Measurements from ENCODE around the gene HNRNPUL1.

DNA sequence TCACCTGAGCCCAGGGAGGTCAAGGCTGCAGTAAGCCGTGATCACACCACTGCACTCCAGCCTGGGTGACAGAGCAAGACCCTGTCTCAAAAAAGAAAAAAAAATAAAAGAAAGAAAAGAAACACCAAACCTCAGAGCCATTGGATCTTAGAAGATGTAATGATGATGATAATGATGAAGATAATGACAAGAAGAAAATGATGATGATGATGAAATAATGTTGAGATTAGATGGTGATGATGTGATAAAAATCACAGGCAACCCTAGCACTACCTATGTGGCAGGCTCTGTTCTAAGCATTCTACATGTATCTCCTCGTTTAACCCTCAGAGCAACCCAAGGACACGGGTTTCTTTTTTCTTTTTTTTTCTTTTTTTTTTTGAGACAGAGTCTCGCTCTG is 20.1 kb upstream of the HNRNPUL1 start:
- TF ChIP-seq, protein P1, sequence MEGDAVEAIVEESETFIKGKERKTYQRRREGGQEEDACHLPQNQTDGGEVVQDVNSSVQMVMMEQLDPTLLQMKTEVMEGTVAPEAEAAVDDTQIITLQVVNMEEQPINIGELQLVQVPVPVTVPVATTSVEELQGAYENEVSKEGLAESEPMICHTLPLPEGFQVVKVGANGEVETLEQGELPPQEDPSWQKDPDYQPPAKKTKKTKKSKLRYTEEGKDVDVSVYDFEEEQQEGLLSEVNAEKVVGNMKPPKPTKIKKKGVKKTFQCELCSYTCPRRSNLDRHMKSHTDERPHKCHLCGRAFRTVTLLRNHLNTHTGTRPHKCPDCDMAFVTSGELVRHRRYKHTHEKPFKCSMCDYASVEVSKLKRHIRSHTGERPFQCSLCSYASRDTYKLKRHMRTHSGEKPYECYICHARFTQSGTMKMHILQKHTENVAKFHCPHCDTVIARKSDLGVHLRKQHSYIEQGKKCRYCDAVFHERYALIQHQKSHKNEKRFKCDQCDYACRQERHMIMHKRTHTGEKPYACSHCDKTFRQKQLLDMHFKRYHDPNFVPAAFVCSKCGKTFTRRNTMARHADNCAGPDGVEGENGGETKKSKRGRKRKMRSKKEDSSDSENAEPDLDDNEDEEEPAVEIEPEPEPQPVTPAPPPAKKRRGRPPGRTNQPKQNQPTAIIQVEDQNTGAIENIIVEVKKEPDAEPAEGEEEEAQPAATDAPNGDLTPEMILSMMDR (IDR thresholded peaks at IDR 0.05): no peak
- no peak for TF ChIP-seq POLR2A (IDR thresholded peaks at IDR 0.05)
